ENCODE measurements around the gene GPX2. TPM values are rescaled to one million over a fixed set of nuclear protein-coding genes. Genes with fewer than 3 reads are reported as not detected.

Gene GPX2
- total RNA-seq, 1 donor from 2014 or later = not detected

Other genes starting within 250 kb of the GPX2 start
- gene PLEKHG3, start 238.3 kb downstream of the GPX2 start, total RNA-seq = 22.0 TPM
- gene SPTB, start 62.8 kb downstream of the GPX2 start, total RNA-seq = 93.1 TPM
- gene CHURC1, start 28.3 kb downstream of the GPX2 start, total RNA-seq = 91.3 TPM
- gene RAB15, start 29.6 kb upstream of the GPX2 start, total RNA-seq = 9.0 TPM
- gene FNTB, start 44.1 kb upstream of the GPX2 start, total RNA-seq = 18.1 TPM
- 85.9 TPM for gene MAX, start 159.8 kb upstream of the GPX2 start, total RNA-seq